ENCODE data around the gene TMEM258.

- no peak for TF ChIP-seq CTCF (IDR thresholded peaks at IDR 0.05)
- TF ChIP-seq POLR2A (IDR thresholded peaks at IDR 0.05), result no peak
These were observed 49.5 kb upstream of the TMEM258 start for GRCh38 chr11:61841636-61842527.
